Progenitor cell of endocrine pancreas (in vitro differentiated cells): Measurements from ENCODE around the gene SORCS2. TPM values are rescaled to one million over a fixed set of nuclear protein-coding genes. Genes with fewer than 3 reads are reported as not detected.
A peak's percentile ranks its signal among the peaks of the same experiment; 100 is the strongest.

Source experiments
- DNase-seq: peaks from one replicate; pipeline ENCODE4 v3.0.0; 2021; ENCODE audit warnings: low spot score; ENCODE audit not compliant: unreplicated experiment
- H3K27ac Mint-ChIP-seq: 2 replicates; pipeline ENCODE4 v1.8.0; 2021; ENCODE audit warnings: mild to moderate bottlenecking, moderate library complexity, mixed read lengths
- H3K27me3 Mint-ChIP-seq: 2 replicates; pipeline ENCODE4 v1.8.0; 2021; ENCODE audit warnings: mixed read lengths
- H3K36me3 Mint-ChIP-seq: 2 replicates; pipeline ENCODE4 v1.8.0; 2022; ENCODE audit warnings: mixed read lengths; ENCODE audit not compliant: insufficient read depth
- H3K4me1 Mint-ChIP-seq: 2 replicates; pipeline ENCODE4 v1.8.0; 2021; ENCODE audit warnings: low read depth, mixed read lengths
- H3K4me3 Mint-ChIP-seq: 2 replicates; pipeline ENCODE4 v1.8.0; 2021; ENCODE audit warnings: low read depth, mild to moderate bottlenecking, moderate library complexity, mixed read lengths
- H3K9me3 Mint-ChIP-seq: 2 replicates; pipeline ENCODE4 v1.8.0; 2021; ENCODE audit warnings: low read depth, mixed read lengths
- CTCF ChIP-seq: fragments of 200-600 bp; sonication (generic); IDR thresholded peaks from one replicate; pipeline ENCODE4 v1.5.0; 2021; ENCODE audit warnings: antibody characterized with exemption, mild to moderate bottlenecking; ENCODE audit not compliant: unreplicated experiment
- total RNA-seq: library from RNA; stranded (reverse); gene quantifications from 2 replicates; pipeline ENCODE4 v1.2.1, GENCODE V29; 2021

The SORCS2 gene
- total RNA-seq, 1 donor from 2014 or later: 2.2 TPM

GRCh38 chr4:7767526-7767925, 575.2 kb downstream of the SORCS2 start:
- Mint-ChIP-seq H3K9me3 (no peaks in the 10 kb centered on the region), H3K4me1 (no peaks in the 10 kb centered on the region), H3K4me3 (no peak overlapping the region), H3K36me3 (peaks cover 9% of the 10 kb centered on the region), H3K27me3 (no peaks in the 10 kb centered on the region), H3K27ac (no peak overlapping the region)
- no peak for TF ChIP-seq CTCF
- DNase-seq: no peak

DNA sequence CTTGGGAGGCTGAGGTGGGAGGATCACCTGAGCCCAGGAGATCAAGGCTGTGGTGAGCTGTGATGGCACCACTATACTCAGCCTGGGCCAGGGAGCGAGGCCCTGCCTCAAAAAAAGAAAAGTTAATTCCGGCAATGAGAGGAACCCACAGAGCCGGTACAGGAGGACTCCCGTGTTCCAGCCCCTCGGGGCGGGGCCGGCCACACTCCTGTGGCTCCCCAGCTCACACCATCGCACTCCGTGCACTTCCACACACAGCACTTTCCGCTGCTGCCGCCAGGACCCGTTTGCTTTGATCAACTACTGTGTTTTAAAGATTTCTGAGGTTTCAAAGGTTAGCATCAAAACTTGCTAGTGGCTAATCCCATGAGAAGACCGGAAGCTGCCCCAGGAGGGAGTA, 575.6 kb downstream of the SORCS2 start:
- no peaks in the 10 kb centered on the region for H3K4me1 Mint-ChIP-seq
- peaks cover 11% of the 10 kb centered on the region for H3K36me3 Mint-ChIP-seq
- no peak for TF ChIP-seq CTCF
- DNase-seq: no peak
- H3K27me3 Mint-ChIP-seq: no peaks in the 10 kb centered on the region
- H3K27ac Mint-ChIP-seq: no peak overlapping the region
- H3K4me3 Mint-ChIP-seq: no peak overlapping the region
- H3K9me3 Mint-ChIP-seq: no peaks in the 10 kb centered on the region

- Mint-ChIP-seq H3K9me3 (no peaks in the 10 kb centered on the region), H3K27ac (no peak overlapping the region), H3K4me3 (no peak overlapping the region), H3K27me3 (no peaks in the 10 kb centered on the region), H3K4me1 (no peaks in the 10 kb centered on the region), H3K36me3 (peaks cover 16% of the 10 kb centered on the region)
- DNase-seq: no peak
- TF ChIP-seq CTCF: no peak
These were observed 576.4 kb downstream of the SORCS2 start for GRCh38 chr4:7768736-7769135.

DNA sequence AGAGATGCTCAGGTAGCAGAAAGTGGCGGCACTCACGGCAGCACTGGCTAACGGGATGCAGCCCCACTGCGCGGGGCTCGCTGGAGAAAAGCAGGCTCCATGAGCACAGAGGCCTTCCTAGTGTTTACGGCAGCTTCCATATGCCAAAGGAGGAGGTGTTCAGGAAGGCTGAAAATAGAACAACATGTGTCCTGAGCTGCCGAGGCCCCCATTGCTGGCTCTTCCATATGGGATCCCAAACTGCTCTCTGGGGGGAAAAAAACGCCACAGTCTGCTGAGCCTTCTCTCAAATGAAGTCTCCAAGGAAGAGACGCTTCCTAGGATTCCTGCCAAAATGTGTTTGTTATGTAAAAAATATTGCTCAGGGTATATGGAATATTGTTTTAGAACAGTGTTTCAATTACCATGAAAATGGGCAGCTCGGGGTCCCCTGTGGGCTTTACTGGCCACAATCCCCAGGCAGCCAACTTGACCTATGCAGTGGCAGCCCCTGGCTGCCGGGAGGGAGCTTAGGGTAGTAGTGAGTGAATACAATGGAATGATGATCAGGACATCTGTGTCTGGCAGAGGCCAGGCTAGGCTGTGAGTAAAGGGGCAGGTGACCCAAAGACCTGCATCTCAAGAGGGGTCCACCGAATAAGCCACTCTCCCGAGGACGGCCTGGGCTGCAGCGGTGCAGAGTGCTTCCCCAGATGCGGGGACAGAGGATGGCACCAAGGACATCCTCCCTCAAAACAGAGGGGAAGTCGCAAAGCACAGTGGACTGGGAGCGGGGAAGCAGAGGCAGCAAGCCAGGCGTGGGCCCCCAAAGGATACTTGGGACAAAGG, 577.3 kb downstream of the SORCS2 start:
- Mint-ChIP-seq H3K27me3 (no peaks in the 10 kb centered on the region), H3K9me3 (no peaks in the 10 kb centered on the region), H3K27ac (no peak overlapping the region), H3K4me3 (no peak overlapping the region), H3K4me1 (no peaks in the 10 kb centered on the region), H3K36me3 (peaks cover 16% of the 10 kb centered on the region)
- no peak for DNase-seq
- TF ChIP-seq CTCF: no peak

DNA sequence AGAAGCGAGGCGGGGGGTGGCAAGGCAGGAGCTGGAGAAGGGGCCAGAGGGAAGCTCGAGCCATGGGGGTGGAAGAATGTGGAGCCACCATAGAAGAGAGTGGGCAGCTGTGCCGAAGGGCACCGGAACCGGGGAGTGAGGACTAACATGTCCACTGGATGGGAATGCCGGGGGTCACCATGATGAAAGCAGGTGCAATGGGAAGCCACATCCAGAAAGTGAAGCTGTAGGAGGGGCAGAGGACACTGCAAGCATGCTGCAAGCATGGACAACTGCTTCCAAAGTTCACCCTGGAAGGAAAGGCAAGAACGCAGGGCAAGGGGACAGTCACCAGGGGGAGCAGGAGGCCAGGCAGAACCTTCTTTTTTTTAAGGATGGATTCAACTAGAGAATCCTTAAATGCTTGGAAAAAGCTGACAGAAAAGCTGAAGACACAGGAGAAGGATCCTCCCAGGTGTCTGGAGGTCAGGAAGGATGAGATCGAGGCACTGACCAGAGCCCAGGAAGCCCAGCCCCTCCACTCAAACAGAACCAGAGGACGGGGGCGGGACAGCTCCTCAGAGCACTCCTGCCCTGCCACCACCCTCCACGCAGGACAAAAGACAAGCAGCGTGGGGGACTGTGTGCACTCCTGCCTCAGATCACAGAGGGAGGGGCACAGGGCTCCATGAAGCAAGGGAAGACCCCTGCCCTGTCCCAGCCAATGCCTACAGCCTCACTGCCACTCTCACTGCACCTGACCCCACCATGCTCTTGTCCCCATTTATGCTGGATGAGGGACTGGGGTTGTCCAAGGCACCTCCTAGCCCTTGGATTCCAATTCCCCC, 578.1 kb downstream of the SORCS2 start:
- H3K27ac Mint-ChIP-seq: no peak overlapping the region
- DNase-seq: no peak
- peak; percentile 49 for TF ChIP-seq CTCF

More for the DNA sequence above, 578.1 kb downstream of the SORCS2 start:
- Mint-ChIP-seq H3K4me3 (no peak overlapping the region), H3K9me3 (no peaks in the 10 kb centered on the region), H3K4me1 (peaks cover 4% of the 10 kb centered on the region), H3K36me3 (peaks cover 15% of the 10 kb centered on the region), H3K27me3 (no peaks in the 10 kb centered on the region)
